Stimulated activated CD4-positive, alpha-beta T cell treated with anti-CD3 and anti-CD28 coated beads, Interleukin-4, amount 100 ng/mL, for 4 hours (primary cell): ENCODE results near the gene YWHAE.
A peak's percentile ranks its signal among the peaks of the same experiment; 100 is the strongest.
"Not testable (repeated sequence)": the region's sequence is repeated elsewhere in the genome, so short reads cannot be mapped to it uniquely, and the experiment has no call there.

Source experiments
- DNase-seq, 2 experiments: peaks; one replicate each; pipeline ENCODE4 v3.0.0-alpha.2; 2020

Gene YWHAE

GRCh38 chr17:1412185-1413110, 12.4 kb upstream of the YWHAE start:
- DNase-seq, result no peak

- no peak for DNase-seq
These were observed 2.2 kb upstream of the YWHAE start for GRCh38 chr17:1402262-1402586.

GRCh38 chr17:1398931-1399678, 917 bp downstream of the YWHAE start:
- DNase-seq, result peak; percentile 12 to 47

GRCh38 chr17:1398028-1398427, 2.0 kb downstream of the YWHAE start:
- no peak for DNase-seq

- DNase-seq, result not testable (repeated sequence)
These were observed 4.0 kb downstream of the YWHAE start for GRCh38 chr17:1395876-1396665.

- DNase-seq, result no peak
These were observed 8.4 kb downstream of the YWHAE start for GRCh38 chr17:1391577-1391976.

GRCh38 chr17:1390432-1391367, 9.3 kb downstream of the YWHAE start:
- DNase-seq, result no peak

- DNase-seq, result not testable (repeated sequence)
These were observed 12.4 kb downstream of the YWHAE start for GRCh38 chr17:1387490-1388227.

- DNase-seq, result not testable (repeated sequence)
These were observed 13.3 kb downstream of the YWHAE start for GRCh38 chr17:1386675-1387190.

GRCh38 chr17:1386265-1386664, 13.8 kb downstream of the YWHAE start:
- DNase-seq, result no peak

GRCh38 chr17:1385861-1386260, 14.2 kb downstream of the YWHAE start:
- no peak for DNase-seq

GRCh38 chr17:1384905-1385435, 15.1 kb downstream of the YWHAE start:
- DNase-seq, result no peak

- DNase-seq, result peak in 1 of 2 experiments; percentile 31
These were observed 20.1 kb downstream of the YWHAE start for GRCh38 chr17:1379930-1380313.

- no peak for DNase-seq
These were observed 20.7 kb downstream of the YWHAE start for GRCh38 chr17:1379208-1379929.

GRCh38 chr17:1378476-1378860, 21.6 kb downstream of the YWHAE start:
- DNase-seq, result not testable (repeated sequence)

- DNase-seq, result no peak
These were observed 22.7 kb downstream of the YWHAE start for GRCh38 chr17:1377334-1377733.

- no peak for DNase-seq
These were observed 24.0 kb downstream of the YWHAE start for GRCh38 chr17:1376061-1376460.

- no peak for DNase-seq
These were observed 24.4 kb downstream of the YWHAE start for GRCh38 chr17:1375615-1376014.

GRCh38 chr17:1374431-1375177, 25.4 kb downstream of the YWHAE start:
- no peak for DNase-seq
